Measurements from ENCODE around the gene THRSP.

The THRSP gene

GRCh38 chr11:78100676-78101472, 37.2 kb downstream of the THRSP start:
- no peak for DNase-seq

DNA sequence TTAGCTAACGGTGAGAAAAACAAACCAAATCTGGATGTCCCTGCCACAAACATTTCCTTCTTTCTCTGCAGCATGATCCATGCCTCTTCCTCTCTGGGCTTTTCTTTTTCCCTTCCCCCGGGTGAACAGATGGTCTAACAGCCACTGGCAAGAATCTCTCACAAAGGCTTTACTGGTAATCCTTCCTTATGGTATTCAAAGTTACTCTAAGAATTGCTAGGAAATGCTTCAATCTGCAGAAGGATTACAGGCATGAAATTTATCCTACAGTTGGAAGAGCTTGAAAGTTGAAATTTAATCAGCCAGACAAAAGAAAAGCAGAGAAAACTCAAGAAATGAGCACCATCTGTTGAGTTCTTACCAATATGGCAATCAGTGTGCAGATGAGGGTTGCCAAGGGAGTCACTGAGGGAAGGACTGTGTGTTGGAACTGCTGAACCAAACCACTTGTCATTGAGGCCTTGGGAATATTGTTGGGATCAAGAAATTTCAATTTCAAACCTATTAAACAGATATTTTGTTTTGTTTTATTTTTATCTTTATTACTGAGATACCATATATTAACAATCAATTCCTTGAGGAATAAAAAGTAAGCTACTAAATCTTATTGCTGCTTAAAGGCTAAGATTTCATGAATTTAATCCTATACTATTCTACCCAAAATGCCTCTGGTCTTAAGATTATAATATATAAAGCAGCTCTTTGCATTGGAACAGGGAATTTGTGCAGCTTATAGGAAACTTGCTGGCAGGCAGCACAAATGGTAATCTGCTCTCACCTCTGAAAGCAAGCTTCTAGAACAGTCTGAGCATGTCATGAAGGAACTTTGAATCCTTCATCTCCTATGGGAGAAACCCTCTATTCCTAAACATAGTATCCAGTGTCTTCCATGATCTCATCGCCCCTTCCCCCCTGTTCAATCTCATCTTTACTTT, 45.7 kb downstream of the THRSP start:
- DNase-seq = no peak

DNA sequence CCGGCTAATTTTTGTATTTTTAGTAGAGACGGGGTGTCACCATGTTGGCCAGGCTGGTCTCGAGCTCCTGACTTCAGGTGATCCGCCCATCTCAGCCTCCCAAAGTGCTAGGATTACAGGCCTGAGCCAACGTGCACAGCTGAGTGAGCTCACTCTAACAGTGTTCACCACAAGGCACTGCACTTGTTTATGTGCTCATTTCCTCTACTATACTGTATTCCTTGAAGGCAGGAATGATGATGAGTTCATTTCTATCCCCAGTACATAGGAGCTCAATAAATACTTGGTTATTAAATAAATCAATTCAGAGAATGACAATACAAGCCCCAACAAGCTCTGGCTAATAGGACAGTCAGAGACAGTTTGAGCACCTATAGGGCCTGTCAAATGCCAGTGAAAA, 46.7 kb downstream of the THRSP start:
- DNase-seq = no peak

GRCh38 chr11:78110830-78111229, 47.2 kb downstream of the THRSP start:
- no peak for DNase-seq

- DNase-seq = no peak
Observed at GRCh38 chr11:78111298-78111697, 47.6 kb downstream of the THRSP start.

DNA sequence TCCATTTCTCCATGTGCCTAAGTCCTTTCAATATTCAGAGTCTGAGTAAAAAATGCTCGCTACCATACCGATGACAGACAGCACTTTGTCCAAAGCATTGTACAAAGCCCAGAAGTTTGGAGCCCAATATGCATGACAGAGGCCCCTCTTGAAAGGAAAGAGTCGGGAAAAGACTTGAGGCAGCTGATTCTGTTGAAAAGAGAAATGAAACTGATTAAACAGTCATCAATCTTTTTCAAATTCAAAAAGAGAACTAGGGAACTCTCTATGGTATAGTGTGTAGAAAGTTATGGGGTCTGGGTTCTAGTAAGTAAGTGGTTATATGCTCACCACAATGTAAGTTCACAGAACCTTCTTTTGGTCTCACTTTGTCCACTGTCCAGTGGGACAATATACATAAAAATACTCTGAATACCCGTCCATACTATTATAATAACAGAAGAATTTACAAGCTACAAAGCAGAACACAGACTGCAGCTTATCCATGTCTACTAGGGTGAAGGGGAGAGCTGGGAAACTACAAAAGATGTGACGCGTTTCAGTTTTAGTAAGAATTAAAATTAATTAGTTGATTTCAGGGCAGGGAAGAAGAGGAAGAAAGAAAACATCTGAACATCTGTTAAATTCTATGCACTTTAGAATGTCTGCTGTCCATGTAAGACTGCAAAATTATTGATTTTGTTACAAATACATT, 49.1 kb downstream of the THRSP start:
- DNase-seq = no peak
